ENCODE measurements around the gene SSBP3. TPM values are rescaled to one million over a fixed set of nuclear protein-coding genes. Genes with fewer than 3 reads are reported as not detected.

The SSBP3 gene
- total and polyA plus RNA-seq, 9 of the 15 experiments (the other 6 are each of a cell fraction or from before 2014, with no cell fraction given), result 8.7 to 108 (median 33.8) TPM

DNA sequence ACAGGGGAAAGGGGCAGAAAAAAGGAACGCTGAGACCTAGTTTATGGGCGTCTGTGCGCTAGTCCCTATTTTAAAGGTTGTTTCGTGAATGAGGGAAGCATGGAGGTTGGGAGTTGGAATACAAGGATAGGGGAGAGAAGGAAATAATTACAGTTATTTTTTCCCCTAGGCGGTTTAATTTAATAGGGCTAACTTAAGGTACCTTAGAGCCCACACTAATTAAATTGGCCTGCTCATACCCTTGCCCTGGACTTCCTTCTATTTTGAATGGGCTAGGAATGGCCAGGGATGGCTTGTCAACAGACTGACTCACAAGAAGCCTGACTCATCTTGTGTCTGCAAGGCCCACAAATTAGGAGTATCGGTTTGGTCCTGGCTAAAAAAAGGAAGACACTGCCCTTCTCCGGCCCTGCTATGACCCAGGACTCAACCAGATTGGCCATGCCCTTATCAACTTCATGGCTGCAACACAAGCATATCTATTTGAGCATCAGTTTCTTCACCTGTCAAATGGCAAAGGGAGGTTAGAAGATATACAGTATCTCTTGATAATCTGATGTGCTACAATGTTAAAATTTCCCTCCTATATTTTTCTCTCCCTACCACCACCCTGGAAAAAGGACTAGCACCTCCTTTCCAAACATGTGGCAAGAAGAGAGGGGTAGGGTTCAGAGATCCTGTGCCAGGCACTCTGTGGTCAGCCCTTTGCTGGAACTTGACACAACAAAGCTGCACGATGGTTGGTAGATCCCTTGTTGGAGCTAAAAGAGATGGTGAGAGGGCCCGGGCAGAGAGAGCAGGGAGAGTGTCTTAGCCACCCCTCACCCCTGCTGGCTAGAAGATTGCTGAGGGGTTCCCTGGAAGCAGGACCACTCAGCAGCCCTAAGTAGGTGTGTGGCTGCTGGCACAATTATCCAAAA is 2.2 kb upstream of the SSBP3 start (continued):
- TF ChIP-seq ATF7 (IDR thresholded peaks at IDR 0.05) (peak; percentile 52; the same call in 1 of the 2 replicates), FOXP1 (CRISPR knock-in tag; IDR thresholded peaks at IDR 0.05) (no peak), CCNT2 (IDR thresholded peaks at IDR 0.05; ENCODE audit: borderline replicate concordance, extremely low read depth, insufficient read length, low read depth, low read length) (peak; percentile 22), ZNF592 (IDR thresholded peaks at IDR 0.05) (peak; percentile 78; the same call in 1 of the 2 replicates), TCF3 (CRISPR knock-in tag; IDR thresholded peaks at IDR 0.05) (peak; percentile 29; the same call in 1 of the 2 replicates), BRD9 (IDR thresholded peaks at IDR 0.05; ENCODE audit: low read depth, partially characterized antibody) (peak; percentile 32), NFRKB (IDR thresholded peaks at IDR 0.05; ENCODE audit: low read depth) (0 out of 2 replicates have a peak, but pooled peaks have one; percentile 34), RBM17 (IDR thresholded peaks at IDR 0.05; ENCODE audit: borderline replicate concordance, low read depth, low read length) (no peak), NRF1 (conservative IDR thresholded peaks at IDR 0.05 in 1 of 2, IDR thresholded peaks at IDR 0.05 in 1 of 2) (peak; percentile 20 to 23; a peak in 2 of 4 replicates), MXD1 (CRISPR knock-in tag; IDR thresholded peaks at IDR 0.05; ENCODE audit: borderline replicate concordance, poor library complexity, severe bottlenecking) (no peak), SMAD3 (CRISPR knock-in tag; conservative IDR thresholded peaks at IDR 0.05) (0 out of 2 replicates have a peak, but pooled peaks have one; percentile 7)
- TF ChIP-seq, protein P1, sequence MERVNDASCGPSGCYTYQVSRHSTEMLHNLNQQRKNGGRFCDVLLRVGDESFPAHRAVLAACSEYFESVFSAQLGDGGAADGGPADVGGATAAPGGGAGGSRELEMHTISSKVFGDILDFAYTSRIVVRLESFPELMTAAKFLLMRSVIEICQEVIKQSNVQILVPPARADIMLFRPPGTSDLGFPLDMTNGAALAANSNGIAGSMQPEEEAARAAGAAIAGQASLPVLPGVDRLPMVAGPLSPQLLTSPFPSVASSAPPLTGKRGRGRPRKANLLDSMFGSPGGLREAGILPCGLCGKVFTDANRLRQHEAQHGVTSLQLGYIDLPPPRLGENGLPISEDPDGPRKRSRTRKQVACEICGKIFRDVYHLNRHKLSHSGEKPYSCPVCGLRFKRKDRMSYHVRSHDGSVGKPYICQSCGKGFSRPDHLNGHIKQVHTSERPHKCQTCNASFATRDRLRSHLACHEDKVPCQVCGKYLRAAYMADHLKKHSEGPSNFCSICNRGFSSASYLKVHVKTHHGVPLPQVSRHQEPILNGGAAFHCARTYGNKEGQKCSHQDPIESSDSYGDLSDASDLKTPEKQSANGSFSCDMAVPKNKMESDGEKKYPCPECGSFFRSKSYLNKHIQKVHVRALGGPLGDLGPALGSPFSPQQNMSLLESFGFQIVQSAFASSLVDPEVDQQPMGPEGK (CRISPR knock-in tag; IDR thresholded peaks at IDR 0.05; ENCODE audit: borderline replicate concordance), result no peak
